Progenitor cell of endocrine pancreas (in vitro differentiated cells): ENCODE data around the gene SUN2. TPM values are rescaled to one million over a fixed set of nuclear protein-coding genes. Genes with fewer than 3 reads are reported as not detected.

ENCODE experiments used
- DNase-seq: peaks from one replicate; pipeline ENCODE4 v3.0.0; 2021; ENCODE audit warnings: low spot score; ENCODE audit not compliant: unreplicated experiment
- H3K27ac Mint-ChIP-seq: 2 replicates; pipeline ENCODE4 v1.8.0; 2021; ENCODE audit warnings: mild to moderate bottlenecking, moderate library complexity, mixed read lengths
- H3K27me3 Mint-ChIP-seq: 2 replicates; pipeline ENCODE4 v1.8.0; 2021; ENCODE audit warnings: mixed read lengths
- H3K36me3 Mint-ChIP-seq: 2 replicates; pipeline ENCODE4 v1.8.0; 2022; ENCODE audit warnings: mixed read lengths; ENCODE audit not compliant: insufficient read depth
- H3K4me1 Mint-ChIP-seq: 2 replicates; pipeline ENCODE4 v1.8.0; 2021; ENCODE audit warnings: low read depth, mixed read lengths
- H3K4me3 Mint-ChIP-seq: 2 replicates; pipeline ENCODE4 v1.8.0; 2021; ENCODE audit warnings: low read depth, mild to moderate bottlenecking, moderate library complexity, mixed read lengths
- H3K9me3 Mint-ChIP-seq: 2 replicates; pipeline ENCODE4 v1.8.0; 2021; ENCODE audit warnings: low read depth, mixed read lengths
- total RNA-seq: library from RNA; stranded (reverse); gene quantifications from 2 replicates; pipeline ENCODE4 v1.2.1, GENCODE V29; 2021
- TF ChIP-seq, protein P1 (sequence below): fragments of 200-600 bp; sonication (generic); IDR thresholded peaks from one replicate; pipeline ENCODE4 v1.5.0; 2021; ENCODE audit warnings: antibody characterized with exemption, mild to moderate bottlenecking; ENCODE audit not compliant: unreplicated experiment

SUN2 gene
- total RNA-seq, 1 donor from 2014 or later, result 66.1 TPM

DNA sequence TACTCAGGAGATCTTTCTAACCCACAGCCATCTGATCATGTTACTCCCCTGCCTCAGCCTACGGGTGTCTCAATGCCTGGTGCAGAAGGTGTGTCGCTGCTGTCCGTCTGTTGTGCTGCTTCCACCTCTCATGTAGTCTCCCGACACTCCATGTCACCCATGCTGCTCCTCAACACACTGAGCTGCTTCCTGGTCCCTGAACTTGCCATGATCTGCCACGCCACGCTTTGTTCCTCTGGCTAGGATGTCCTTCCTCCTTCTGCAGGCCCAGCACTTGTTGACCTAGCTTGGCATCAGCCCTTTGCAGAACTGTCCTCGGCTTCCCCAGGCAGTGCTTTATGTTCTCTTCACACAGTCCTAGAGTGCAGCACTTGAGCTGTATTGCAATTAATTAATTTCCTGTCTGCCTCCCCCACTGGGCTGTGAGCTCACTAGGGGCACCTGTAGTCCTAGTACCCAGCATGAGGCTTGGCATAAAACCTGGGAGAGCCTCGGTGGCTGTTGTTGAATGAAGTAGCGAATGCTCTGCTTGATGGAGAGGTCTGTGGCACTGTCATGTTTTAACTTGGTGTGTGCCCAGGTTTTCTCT lies 40.5 kb downstream of the SUN2 start:
- peak overlapping the region; percentile 42 for H3K27ac Mint-ChIP-seq

DNA sequence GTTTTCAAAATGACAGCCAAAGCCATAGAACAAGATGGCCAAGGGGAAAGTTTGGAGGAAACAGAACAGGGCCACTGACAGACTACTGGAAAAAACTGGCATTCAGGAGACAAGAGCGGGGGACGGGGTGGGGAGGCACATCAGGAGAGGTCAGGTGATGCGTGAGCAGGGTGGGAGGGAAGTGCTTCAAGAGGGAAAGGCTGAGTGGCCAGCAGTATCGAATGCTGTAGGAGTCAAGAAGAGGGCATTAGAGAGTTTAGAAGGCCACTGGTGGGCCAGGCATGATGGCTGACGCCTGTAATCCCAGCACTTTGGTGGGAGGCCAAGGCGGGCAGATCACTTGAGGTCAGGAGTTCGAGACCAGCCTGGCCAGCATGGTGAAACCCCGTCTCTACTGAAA lies 41.9 kb downstream of the SUN2 start:
- Mint-ChIP-seq H3K36me3 (peaks cover 6% of the 10 kb centered on the region), H3K4me3 (no peak overlapping the region), H3K9me3 (no peaks in the 10 kb centered on the region), H3K4me1 (peaks cover 3% of the 10 kb centered on the region), H3K27me3 (no peaks in the 10 kb centered on the region), H3K27ac (no peak overlapping the region)
- DNase-seq, result no peak
- TF ChIP-seq, protein P1, sequence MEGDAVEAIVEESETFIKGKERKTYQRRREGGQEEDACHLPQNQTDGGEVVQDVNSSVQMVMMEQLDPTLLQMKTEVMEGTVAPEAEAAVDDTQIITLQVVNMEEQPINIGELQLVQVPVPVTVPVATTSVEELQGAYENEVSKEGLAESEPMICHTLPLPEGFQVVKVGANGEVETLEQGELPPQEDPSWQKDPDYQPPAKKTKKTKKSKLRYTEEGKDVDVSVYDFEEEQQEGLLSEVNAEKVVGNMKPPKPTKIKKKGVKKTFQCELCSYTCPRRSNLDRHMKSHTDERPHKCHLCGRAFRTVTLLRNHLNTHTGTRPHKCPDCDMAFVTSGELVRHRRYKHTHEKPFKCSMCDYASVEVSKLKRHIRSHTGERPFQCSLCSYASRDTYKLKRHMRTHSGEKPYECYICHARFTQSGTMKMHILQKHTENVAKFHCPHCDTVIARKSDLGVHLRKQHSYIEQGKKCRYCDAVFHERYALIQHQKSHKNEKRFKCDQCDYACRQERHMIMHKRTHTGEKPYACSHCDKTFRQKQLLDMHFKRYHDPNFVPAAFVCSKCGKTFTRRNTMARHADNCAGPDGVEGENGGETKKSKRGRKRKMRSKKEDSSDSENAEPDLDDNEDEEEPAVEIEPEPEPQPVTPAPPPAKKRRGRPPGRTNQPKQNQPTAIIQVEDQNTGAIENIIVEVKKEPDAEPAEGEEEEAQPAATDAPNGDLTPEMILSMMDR, result no peak

More for the DNA sequence above, 40.5 kb downstream of the SUN2 start:
- H3K36me3 Mint-ChIP-seq, result peaks cover 6% of the 10 kb centered on the region
- peaks cover 3% of the 10 kb centered on the region for H3K4me1 Mint-ChIP-seq
- H3K27me3 Mint-ChIP-seq, result no peaks in the 10 kb centered on the region
- DNase-seq, result no peak
- H3K4me3 Mint-ChIP-seq, result no peak overlapping the region
- no peaks in the 10 kb centered on the region for H3K9me3 Mint-ChIP-seq
- TF ChIP-seq, protein P1, result no peak

DNA sequence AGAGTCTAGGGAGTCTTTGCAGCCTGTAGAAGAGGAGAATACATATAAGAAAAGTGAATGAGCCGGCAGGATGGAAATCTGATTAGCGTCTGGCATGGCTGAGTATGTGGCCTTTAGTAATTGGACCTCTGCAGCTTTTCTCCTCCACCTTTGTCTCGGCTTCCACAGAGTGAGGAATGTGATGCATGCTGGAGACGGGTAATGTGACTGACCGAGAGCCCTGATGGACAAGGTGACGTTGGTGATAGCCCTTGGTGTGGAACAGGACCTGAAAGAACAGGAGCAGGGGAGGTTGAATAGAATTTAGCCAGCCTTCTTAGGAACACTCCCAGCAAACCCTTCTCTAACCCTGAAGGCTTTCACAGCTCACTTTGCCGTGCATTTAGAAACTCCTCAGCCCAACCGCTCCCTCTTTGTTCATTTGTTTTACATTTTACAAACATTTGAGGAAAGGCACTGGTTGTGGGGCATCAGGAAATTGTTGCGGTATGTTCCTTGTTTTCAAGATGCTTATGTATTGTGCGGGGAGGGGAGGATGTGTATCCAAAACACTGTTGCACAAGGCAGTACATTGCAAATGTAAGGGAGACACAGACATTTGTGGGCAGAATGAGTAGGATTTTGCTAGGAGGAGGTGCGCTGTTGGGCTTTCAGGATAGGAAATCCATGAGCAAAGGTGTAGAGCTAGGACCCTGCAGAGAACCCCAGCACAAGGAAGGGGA lies 43.2 kb downstream of the SUN2 start:
- H3K27ac Mint-ChIP-seq, result peak overlapping the region; percentile 86
- H3K4me3 Mint-ChIP-seq, result no peak overlapping the region
- peaks cover 4% of the 10 kb centered on the region for H3K36me3 Mint-ChIP-seq
- no peaks in the 10 kb centered on the region for H3K9me3 Mint-ChIP-seq
- no peaks in the 10 kb centered on the region for H3K27me3 Mint-ChIP-seq
- TF ChIP-seq, protein P1, result no peak
- DNase-seq, result no peak
- H3K4me1 Mint-ChIP-seq, result peaks cover 8% of the 10 kb centered on the region

DNA sequence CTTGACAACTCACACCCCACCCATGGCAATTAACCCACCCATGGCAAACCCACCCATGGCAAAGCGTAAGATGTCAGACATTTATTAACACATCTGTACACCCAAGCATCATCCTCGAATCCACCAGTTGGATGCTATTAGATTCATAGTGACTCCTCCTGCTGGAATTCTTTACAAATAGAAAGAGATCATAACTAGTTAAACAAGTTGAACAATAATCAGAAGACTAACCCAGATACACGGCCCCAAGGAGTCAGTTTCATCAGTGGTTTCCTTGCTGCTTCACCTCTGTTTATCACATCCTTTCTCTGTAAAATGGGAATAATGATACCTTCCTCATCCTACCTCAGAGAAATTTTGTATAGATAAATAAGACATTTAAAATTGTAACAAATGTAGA lies 44.9 kb downstream of the SUN2 start:
- TF ChIP-seq, protein P1, result no peak
- H3K36me3 Mint-ChIP-seq, result no peaks in the 10 kb centered on the region
- no peak overlapping the region for H3K27ac Mint-ChIP-seq
- DNase-seq, result no peak
- H3K27me3 Mint-ChIP-seq, result no peaks in the 10 kb centered on the region
- H3K4me3 Mint-ChIP-seq, result no peak overlapping the region
- no peaks in the 10 kb centered on the region for H3K9me3 Mint-ChIP-seq
- peaks cover 20% of the 10 kb centered on the region for H3K4me1 Mint-ChIP-seq

DNA sequence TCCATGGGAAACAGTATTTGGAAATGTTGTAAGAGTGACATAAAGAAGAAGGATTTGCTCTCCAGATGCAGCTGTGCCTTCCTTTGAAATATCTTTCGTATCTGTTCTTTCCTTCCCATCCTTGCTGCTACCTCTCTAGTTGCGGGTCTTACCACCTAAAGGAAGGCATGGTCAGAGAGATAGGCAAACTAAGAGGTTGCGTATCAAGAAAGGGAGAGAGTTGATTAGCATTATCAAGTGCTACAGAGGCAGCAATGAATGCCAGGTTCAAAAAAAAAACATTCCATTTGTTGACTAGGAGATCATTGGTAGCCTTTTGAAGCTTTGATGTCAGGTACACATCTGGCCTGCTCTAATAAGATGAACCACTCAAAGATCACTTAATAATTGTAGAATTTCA lies 45.4 kb downstream of the SUN2 start:
- no peak for DNase-seq
- H3K9me3 Mint-ChIP-seq, result no peaks in the 10 kb centered on the region
- TF ChIP-seq, protein P1, result no peak
- H3K4me1 Mint-ChIP-seq, result peaks cover 20% of the 10 kb centered on the region
- H3K36me3 Mint-ChIP-seq, result no peaks in the 10 kb centered on the region
- H3K27me3 Mint-ChIP-seq, result no peaks in the 10 kb centered on the region
- H3K4me3 Mint-ChIP-seq, result no peak overlapping the region
- H3K27ac Mint-ChIP-seq, result no peak overlapping the region
